Astrocyte (in vitro differentiated cells and primary cell): Measurements from ENCODE around the gene IGFN1.

Experiments used
- EZH2 ChIP-seq: IDR thresholded peaks from 2 replicates; pipeline ENCODE4 v1.6.1; 2012; ENCODE audit warnings: mild to moderate bottlenecking, low read length, inconsistent platforms; ENCODE audit not compliant: insufficient read depth
- TF ChIP-seq, protein P1 (sequence below): IDR thresholded peaks from 2 replicates; pipeline ENCODE4 v1.5.1; 2011; ENCODE audit warnings: low read depth, mild to moderate bottlenecking, inconsistent platforms, low read length, moderate library complexity; ENCODE audit not compliant: insufficient read depth

DNA sequence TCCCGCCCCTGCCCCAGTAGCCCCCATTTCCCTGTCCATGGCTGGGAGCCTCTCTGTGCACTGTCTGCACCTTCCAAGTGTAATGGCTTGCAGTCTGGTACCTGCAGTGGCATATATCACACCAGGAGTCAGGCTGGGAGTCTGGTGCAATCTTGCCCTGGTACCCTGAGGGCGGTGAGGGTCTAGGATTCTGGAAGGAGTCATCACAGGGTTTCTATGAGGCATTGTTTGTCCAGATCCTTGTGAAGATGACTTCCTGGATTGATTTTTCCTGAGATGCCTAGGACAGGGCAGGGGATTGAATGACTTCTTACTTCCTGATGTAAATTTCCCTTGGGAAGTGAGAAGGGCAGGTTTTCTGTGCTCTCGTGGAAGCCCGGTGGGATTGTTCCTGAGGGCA is 86.8 kb downstream of the IGFN1 start:
- TF ChIP-seq, protein P1, sequence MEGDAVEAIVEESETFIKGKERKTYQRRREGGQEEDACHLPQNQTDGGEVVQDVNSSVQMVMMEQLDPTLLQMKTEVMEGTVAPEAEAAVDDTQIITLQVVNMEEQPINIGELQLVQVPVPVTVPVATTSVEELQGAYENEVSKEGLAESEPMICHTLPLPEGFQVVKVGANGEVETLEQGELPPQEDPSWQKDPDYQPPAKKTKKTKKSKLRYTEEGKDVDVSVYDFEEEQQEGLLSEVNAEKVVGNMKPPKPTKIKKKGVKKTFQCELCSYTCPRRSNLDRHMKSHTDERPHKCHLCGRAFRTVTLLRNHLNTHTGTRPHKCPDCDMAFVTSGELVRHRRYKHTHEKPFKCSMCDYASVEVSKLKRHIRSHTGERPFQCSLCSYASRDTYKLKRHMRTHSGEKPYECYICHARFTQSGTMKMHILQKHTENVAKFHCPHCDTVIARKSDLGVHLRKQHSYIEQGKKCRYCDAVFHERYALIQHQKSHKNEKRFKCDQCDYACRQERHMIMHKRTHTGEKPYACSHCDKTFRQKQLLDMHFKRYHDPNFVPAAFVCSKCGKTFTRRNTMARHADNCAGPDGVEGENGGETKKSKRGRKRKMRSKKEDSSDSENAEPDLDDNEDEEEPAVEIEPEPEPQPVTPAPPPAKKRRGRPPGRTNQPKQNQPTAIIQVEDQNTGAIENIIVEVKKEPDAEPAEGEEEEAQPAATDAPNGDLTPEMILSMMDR, result no peak
- no peak for TF ChIP-seq EZH2
